DMS114 treated with DMSO at 0.1 percent for 48 hours (cell line): ENCODE results near the gene EDA.
"Not testable (repeated sequence)": the region's sequence is repeated elsewhere in the genome, so short reads cannot be mapped to it uniquely, and the experiment has no call there.

Experiments
- DNase-seq: peaks from one replicate; lab custom pipeline; 2025; ENCODE audit not compliant: unreplicated experiment; lab: John Stamatoyannopoulos, UW

The EDA gene

GRCh38 chrX:69741721-69742120, 125.8 kb downstream of the EDA start:
- DNase-seq: no peak

GRCh38 chrX:69746051-69746450, 130.1 kb downstream of the EDA start:
- DNase-seq: no peak

- no peak for DNase-seq
Observed at GRCh38 chrX:69748055-69748454, 132.1 kb downstream of the EDA start.

- DNase-seq: no peak
Observed at GRCh38 chrX:69759921-69760625, 144.2 kb downstream of the EDA start.

GRCh38 chrX:69761633-69762032, 145.7 kb downstream of the EDA start:
- DNase-seq: no peak

- no peak for DNase-seq
Observed at GRCh38 chrX:69762340-69762739, 146.4 kb downstream of the EDA start.

GRCh38 chrX:69793260-69793935, 177.5 kb downstream of the EDA start:
- no peak for DNase-seq

GRCh38 chrX:69795702-69796101, 179.8 kb downstream of the EDA start:
- no peak for DNase-seq

- no peak for DNase-seq
Observed at GRCh38 chrX:69807400-69807799, 191.5 kb downstream of the EDA start.

- DNase-seq: no peak
Observed at GRCh38 chrX:69808375-69808774, 192.5 kb downstream of the EDA start.

- DNase-seq: no peak
Observed at GRCh38 chrX:69813677-69814076, 197.8 kb downstream of the EDA start.

GRCh38 chrX:69815063-69815462, 199.2 kb downstream of the EDA start:
- DNase-seq: no peak

- DNase-seq: no peak
Observed at GRCh38 chrX:69815519-69815918, 199.6 kb downstream of the EDA start.

- DNase-seq: no peak
Observed at GRCh38 chrX:69844636-69845035, 228.7 kb downstream of the EDA start.

GRCh38 chrX:69859999-69860398, 244.1 kb downstream of the EDA start:
- DNase-seq: not testable (repeated sequence)

- no peak for DNase-seq
Observed at GRCh38 chrX:69876221-69876620, 260.3 kb downstream of the EDA start.

GRCh38 chrX:69884210-69884609, 268.3 kb downstream of the EDA start:
- DNase-seq: no peak

- no peak for DNase-seq
Observed at GRCh38 chrX:69896046-69896445, 280.1 kb downstream of the EDA start.

GRCh38 chrX:69900491-69900890, 284.6 kb downstream of the EDA start:
- no peak for DNase-seq

GRCh38 chrX:69906447-69906846, 290.5 kb downstream of the EDA start:
- DNase-seq: no peak

GRCh38 chrX:69914781-69915180, 298.9 kb downstream of the EDA start:
- no peak for DNase-seq

GRCh38 chrX:69919749-69920148, 303.8 kb downstream of the EDA start:
- no peak for DNase-seq

GRCh38 chrX:69932323-69932722, 316.4 kb downstream of the EDA start:
- DNase-seq: no peak
